HUES64 (cell line): ENCODE results near the gene BICD2.

Experiments used
- H3K27ac ChIP-seq: 2 replicates; pipeline ENCODE4 v1.7.0; 2013; ENCODE audit warnings: low read depth, low read length, inconsistent platforms
- H3K27me3 ChIP-seq: 2 replicates; pipeline ENCODE4 v1.6.1; 2013; ENCODE audit warnings: mild to moderate bottlenecking, low read length; ENCODE audit not compliant: insufficient read depth
- H3K36me3 ChIP-seq: 2 replicates; pipeline ENCODE4 v1.6.1; 2013; ENCODE audit warnings: mild to moderate bottlenecking, low read length; ENCODE audit not compliant: insufficient read depth
- H3K4me1 ChIP-seq: 2 replicates; pipeline ENCODE4 v1.6.1; 2013; ENCODE audit warnings: mild to moderate bottlenecking, low read length, moderate library complexity; ENCODE audit not compliant: insufficient read depth
- H3K4me3 ChIP-seq: 2 replicates; pipeline ENCODE4 v1.5.1; 2013; ENCODE audit warnings: mild to moderate bottlenecking, low read length, moderate library complexity
- H3K9ac ChIP-seq: 2 replicates; pipeline ENCODE4 v1.6.1; 2013; ENCODE audit warnings: mild to moderate bottlenecking, low read depth, low read length
- H3K9me3 ChIP-seq: 2 replicates; pipeline ENCODE4 v1.6.1; 2013; ENCODE audit warnings: low read depth, low read length; ENCODE audit not compliant: insufficient read depth
- WGBS: fragments of 150-250, 120-280 bp; methylation state at CpG from one replicate; pipeline ENCODE4 v1.1.7; 2013; ENCODE audit warnings: missing lambda C conversion rate; 5-methylcytosine and 5-hydroxymethylcytosine counted together

BICD2 gene

GRCh38 chr9:92716557-92716956, 48.1 kb downstream of the BICD2 start:
- no peak overlapping the region for H3K9ac ChIP-seq
- no peaks in the 10 kb centered on the region for H3K4me1 ChIP-seq
- no peak overlapping the region for H3K4me3 ChIP-seq
- peaks cover 89% of the 10 kb centered on the region for H3K36me3 ChIP-seq
- H3K9me3 ChIP-seq, result no peaks in the 10 kb centered on the region
- no peaks in the 10 kb centered on the region for H3K27me3 ChIP-seq
- no peak overlapping the region for H3K27ac ChIP-seq
- WGBS, result 54% methylated on average over 4 of the region's 4 CpGs

GRCh38 chr9:92715488-92716231, 49.0 kb downstream of the BICD2 start:
- no peak overlapping the region for H3K27ac ChIP-seq
- H3K4me1 ChIP-seq, result no peaks in the 10 kb centered on the region
- peaks cover 89% of the 10 kb centered on the region for H3K36me3 ChIP-seq
- WGBS, result 94% methylated on average over 17 of the region's 17 CpGs
- no peaks in the 10 kb centered on the region for H3K27me3 ChIP-seq
- no peak overlapping the region for H3K4me3 ChIP-seq
- no peaks in the 10 kb centered on the region for H3K9me3 ChIP-seq
- no peak overlapping the region for H3K9ac ChIP-seq

- Histone ChIP-seq H3K9ac (no peak overlapping the region), H3K27ac (no peak overlapping the region), H3K4me1 (no peaks in the 10 kb centered on the region), H3K4me3 (no peak overlapping the region), H3K27me3 (no peaks in the 10 kb centered on the region), H3K9me3 (no peaks in the 10 kb centered on the region), H3K36me3 (peaks cover 84% of the 10 kb centered on the region)
- WGBS, result 95% methylated on average over 34 of the region's 34 CpGs
Measured at GRCh38 chr9:92714787-92715487, 49.7 kb downstream of the BICD2 start.

- no peaks in the 10 kb centered on the region for H3K9me3 ChIP-seq
- no peak overlapping the region for H3K4me3 ChIP-seq
- no peaks in the 10 kb centered on the region for H3K4me1 ChIP-seq
- 94% methylated on average over 3 of the region's 3 CpGs for WGBS
- H3K27ac ChIP-seq, result no peak overlapping the region
- H3K36me3 ChIP-seq, result peaks cover 78% of the 10 kb centered on the region
- H3K9ac ChIP-seq, result no peak overlapping the region
- no peaks in the 10 kb centered on the region for H3K27me3 ChIP-seq
Measured at GRCh38 chr9:92714016-92714415, 50.6 kb downstream of the BICD2 start.

GRCh38 chr9:92713528-92713927, 51.1 kb downstream of the BICD2 start:
- Histone ChIP-seq H3K4me1 (no peaks in the 10 kb centered on the region), H3K9ac (no peak overlapping the region), H3K27ac (no peak overlapping the region), H3K4me3 (no peak overlapping the region), H3K9me3 (no peaks in the 10 kb centered on the region), H3K27me3 (no peaks in the 10 kb centered on the region), H3K36me3 (peaks cover 74% of the 10 kb centered on the region)
- 94% methylated on average over 15 of the region's 15 CpGs for WGBS

- no peaks in the 10 kb centered on the region for H3K27me3 ChIP-seq
- no peaks in the 10 kb centered on the region for H3K9me3 ChIP-seq
- H3K27ac ChIP-seq, result no peak overlapping the region
- peaks cover 66% of the 10 kb centered on the region for H3K36me3 ChIP-seq
- H3K4me3 ChIP-seq, result no peak overlapping the region
- no peaks in the 10 kb centered on the region for H3K4me1 ChIP-seq
- 98% methylated on average over 15 of the region's 15 CpGs for WGBS
- no peak overlapping the region for H3K9ac ChIP-seq
Measured at GRCh38 chr9:92712767-92713166, 51.9 kb downstream of the BICD2 start.

- no peaks in the 10 kb centered on the region for H3K27me3 ChIP-seq
- WGBS, result 94% methylated on average over 6 of the region's 6 CpGs
- H3K4me3 ChIP-seq, result no peak overlapping the region
- no peak overlapping the region for H3K27ac ChIP-seq
- H3K9ac ChIP-seq, result no peak overlapping the region
- no peaks in the 10 kb centered on the region for H3K9me3 ChIP-seq
- peaks cover 60% of the 10 kb centered on the region for H3K36me3 ChIP-seq
- H3K4me1 ChIP-seq, result no peaks in the 10 kb centered on the region
Measured at GRCh38 chr9:92711844-92712243, 52.8 kb downstream of the BICD2 start.

GRCh38 chr9:92711146-92711545, 53.5 kb downstream of the BICD2 start:
- H3K27ac ChIP-seq, result no peak overlapping the region
- H3K4me3 ChIP-seq, result no peak overlapping the region
- H3K4me1 ChIP-seq, result no peaks in the 10 kb centered on the region
- H3K9ac ChIP-seq, result no peak overlapping the region
- H3K9me3 ChIP-seq, result no peaks in the 10 kb centered on the region
- 98% methylated on average over 2 of the region's 2 CpGs for WGBS
- H3K36me3 ChIP-seq, result peaks cover 58% of the 10 kb centered on the region
- H3K27me3 ChIP-seq, result no peaks in the 10 kb centered on the region

- Histone ChIP-seq H3K4me1 (no peaks in the 10 kb centered on the region), H3K36me3 (peaks cover 50% of the 10 kb centered on the region), H3K9ac (no peak overlapping the region), H3K4me3 (no peak overlapping the region), H3K27me3 (no peaks in the 10 kb centered on the region), H3K27ac (no peak overlapping the region), H3K9me3 (no peaks in the 10 kb centered on the region)
- WGBS, result 97% methylated on average over 3 of the region's 3 CpGs
Measured at GRCh38 chr9:92710368-92710767, 54.3 kb downstream of the BICD2 start.

GRCh38 chr9:92709954-92710353, 54.7 kb downstream of the BICD2 start:
- H3K36me3 ChIP-seq, result peaks cover 46% of the 10 kb centered on the region
- WGBS, result 83% methylated on average over 2 of the region's 3 CpGs

GRCh38 chr9:92709240-92709639, 55.4 kb downstream of the BICD2 start:
- H3K9me3 ChIP-seq, result no peaks in the 10 kb centered on the region
- no peaks in the 10 kb centered on the region for H3K4me1 ChIP-seq
- no peak overlapping the region for H3K4me3 ChIP-seq
- H3K27ac ChIP-seq, result no peak overlapping the region
- H3K36me3 ChIP-seq, result peaks cover 39% of the 10 kb centered on the region
- H3K27me3 ChIP-seq, result no peaks in the 10 kb centered on the region
- H3K9ac ChIP-seq, result no peak overlapping the region

More at GRCh38 chr9:92709954-92710353, 54.7 kb downstream of the BICD2 start:
- H3K27ac ChIP-seq, result no peak overlapping the region
- no peak overlapping the region for H3K4me3 ChIP-seq
- H3K9me3 ChIP-seq, result no peaks in the 10 kb centered on the region
- no peaks in the 10 kb centered on the region for H3K27me3 ChIP-seq
- H3K9ac ChIP-seq, result no peak overlapping the region
- H3K4me1 ChIP-seq, result no peaks in the 10 kb centered on the region
